NOMO-1 (cell line): ENCODE results near the gene BCLAF1.
"Not testable (repeated sequence)": the region's sequence is repeated elsewhere in the genome, so short reads cannot be mapped to it uniquely, and the experiment has no call there.

Experiments used
- DNase-seq, 2 experiments: peaks; one replicate each; lab custom pipeline; 2025; ENCODE audit not compliant: unreplicated experiment in 2 of 2; lab: John Stamatoyannopoulos, UW

Gene BCLAF1

DNA sequence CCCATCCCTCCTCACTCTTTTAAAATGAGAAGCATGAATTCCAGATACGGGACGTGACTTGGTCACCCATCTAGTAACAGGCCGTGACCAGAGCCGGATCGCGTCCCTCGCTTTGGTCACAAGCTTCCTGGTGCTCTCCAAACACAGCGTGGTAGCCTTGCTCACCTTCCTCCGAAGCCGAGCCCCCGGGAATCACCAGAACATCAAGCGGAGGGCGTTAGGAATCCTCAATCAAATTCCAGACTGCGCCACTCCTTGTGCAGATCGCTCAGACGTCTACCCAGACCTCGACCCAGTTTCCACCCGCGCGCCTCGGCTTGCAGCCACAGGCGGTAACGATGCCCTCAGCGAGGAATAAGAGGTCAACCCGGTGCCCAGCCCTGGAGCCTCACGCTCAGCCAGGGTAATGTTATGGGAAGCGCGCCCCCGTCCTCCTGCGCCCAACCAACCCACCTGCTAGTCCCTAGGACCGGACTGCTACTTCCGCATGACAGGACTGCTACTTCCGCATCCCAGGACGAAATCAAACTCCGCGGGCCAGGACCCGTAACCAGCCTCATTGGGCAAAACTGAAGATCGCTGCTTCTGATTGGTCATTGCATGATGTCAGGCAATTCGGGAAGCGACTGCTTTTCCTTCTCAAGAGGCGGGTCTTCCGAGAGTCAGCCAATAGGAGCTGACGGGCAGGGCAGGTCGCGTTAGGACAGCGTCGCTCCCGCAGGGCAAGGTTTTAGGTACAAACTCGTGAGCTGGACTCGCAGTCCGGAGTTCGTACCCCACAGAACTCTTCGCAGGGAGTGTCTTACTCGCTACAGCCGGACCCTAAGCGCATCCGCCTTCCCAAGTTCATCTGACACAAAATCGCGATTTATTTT, 39.6 kb downstream of the BCLAF1 start, which contains the start of gene MTFR2:
MTFR2 (minus strand) TSS at position 501 of the 875 bp plus-strand sequence. CDS start 1,212 bp downstream, outside the sequence.
- DNase-seq, result peak; percentile 95 to 99

DNA sequence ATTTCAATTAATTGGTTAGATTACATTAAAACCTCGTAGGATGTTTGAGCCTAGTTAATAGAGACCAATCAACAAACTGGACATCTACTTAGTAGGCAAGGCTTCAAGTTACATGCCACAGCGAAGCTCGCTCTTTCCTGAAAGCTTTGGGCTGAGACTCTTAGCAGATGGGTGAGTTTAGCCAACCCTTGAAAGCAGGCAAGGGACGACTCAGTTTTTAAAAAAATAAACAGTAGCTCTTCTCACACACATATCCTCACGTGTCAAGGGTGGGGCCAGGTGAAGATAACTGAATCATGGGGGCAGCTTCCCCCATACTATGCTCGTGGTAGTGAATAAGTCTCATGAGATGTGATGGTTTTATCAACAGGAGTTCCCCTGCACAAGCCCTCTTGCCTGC, 40.3 kb downstream of the BCLAF1 start:
- DNase-seq, result peak in 1 of 2 experiments; percentile 10

DNA sequence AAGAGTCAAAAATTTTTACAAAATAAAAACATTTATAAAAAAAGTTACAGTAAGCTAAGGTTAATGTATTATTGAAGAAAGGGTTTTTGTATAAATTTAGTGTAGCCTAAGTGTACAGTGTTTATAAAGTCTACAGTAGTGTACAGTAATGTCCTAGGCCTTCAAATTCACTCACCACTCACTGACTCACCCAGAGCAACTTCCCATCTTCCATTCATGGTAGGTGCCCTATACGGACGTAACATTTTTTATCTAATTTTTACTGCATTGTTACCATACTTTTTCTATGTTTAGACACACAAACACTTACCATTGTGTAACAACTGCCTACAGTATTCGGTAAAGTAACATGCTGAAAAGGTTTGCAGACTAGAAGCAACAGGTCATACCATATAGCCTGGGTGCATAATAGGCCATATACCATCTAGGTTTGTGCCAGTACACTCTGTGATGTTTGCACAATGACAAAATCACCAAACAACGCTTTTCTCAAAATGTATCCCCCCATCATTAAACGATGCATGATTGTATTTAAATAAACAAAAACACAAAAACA, 45.5 kb downstream of the BCLAF1 start:
- no peak for DNase-seq

- DNase-seq, result no peak
These were observed 53.0 kb downstream of the BCLAF1 start for GRCh38 chr6:136236466-136237293.

DNA sequence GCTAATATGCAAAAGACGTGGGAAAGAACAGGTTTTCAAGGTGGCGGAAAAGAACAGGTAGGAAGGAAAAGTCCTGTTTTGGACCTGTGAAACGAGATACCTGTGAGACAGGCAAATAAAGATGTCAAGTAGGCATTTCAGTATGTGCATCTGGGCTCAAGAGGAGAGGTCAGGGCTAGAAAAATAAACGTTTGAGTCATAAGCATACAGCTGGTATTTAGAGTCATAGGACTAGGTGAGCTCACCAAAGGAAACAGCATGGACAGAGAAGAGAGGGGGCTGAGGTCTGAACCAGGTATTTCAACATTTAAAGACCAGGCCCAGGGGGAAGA, 54.4 kb downstream of the BCLAF1 start:
- no peak for DNase-seq

GRCh38 chr6:136232701-136233100, 56.9 kb downstream of the BCLAF1 start:
- DNase-seq, result no peak

DNA sequence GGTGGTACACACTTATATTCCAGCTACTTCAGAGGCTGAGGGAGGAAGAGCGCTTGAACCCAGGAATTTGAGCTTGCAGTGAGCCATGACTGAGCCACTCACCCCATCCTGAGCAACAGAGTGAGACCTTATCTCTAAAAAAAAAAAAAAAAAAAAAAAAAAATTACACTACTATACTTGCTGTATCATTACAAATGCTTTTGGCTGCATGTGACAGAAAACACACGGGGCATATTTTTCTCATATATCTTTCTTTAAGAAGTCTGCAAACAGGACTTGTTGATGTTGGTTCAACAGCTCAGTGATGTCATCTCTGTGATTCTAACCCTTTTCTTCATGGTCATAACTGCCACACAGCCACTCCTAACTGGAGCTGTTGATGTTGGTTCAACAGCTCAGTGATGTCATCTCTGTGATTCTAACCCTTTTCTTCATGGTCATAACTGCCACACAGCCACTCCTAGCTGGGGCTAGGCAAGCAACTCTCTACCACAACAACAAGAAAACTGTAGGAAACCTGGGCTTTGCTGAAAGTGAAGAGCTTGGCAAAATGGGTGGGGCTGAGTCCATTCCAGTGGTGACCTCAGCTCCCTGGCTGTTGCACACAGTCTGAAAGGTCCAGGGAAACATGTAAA, 59.3 kb downstream of the BCLAF1 start:
- DNase-seq, result no peak

- peak; percentile 54 to 89 for DNase-seq
These were observed 60.8 kb downstream of the BCLAF1 start for GRCh38 chr6:136228814-136229213.

- peak in 1 of 2 experiments; percentile 9 for DNase-seq
These were observed 62.8 kb downstream of the BCLAF1 start for GRCh38 chr6:136226674-136227377.

DNA sequence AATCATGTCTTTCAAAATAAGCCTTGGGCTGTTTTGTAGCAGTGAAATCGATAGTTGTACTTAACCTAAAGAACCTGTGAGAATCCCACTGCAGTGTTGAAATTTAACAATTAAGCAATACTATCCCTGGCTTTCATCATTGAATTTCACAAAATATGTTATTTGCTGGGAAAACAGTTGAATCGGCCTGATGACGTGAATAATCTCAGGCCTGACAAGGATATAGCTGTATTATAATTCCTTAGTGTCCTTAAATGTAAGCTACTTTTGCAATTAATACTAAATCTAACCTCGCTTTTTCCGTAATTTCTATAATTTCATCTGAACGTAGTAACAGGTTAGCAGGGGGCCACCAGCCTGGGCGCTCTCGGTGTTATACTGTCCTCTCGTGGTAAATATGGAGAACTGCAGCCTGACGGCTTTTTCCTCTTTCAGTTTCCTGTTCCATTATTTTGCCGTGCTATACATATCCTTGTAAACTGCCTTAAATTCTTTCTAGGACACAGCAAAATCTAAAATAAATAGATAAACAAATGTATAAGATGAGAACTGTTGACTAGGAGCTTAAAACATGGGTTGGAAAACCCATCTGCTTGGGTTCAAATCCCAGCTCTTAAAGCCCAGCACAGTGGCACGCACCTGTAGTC, 63.5 kb downstream of the BCLAF1 start:
- peak; percentile 68 to 72 for DNase-seq

DNA sequence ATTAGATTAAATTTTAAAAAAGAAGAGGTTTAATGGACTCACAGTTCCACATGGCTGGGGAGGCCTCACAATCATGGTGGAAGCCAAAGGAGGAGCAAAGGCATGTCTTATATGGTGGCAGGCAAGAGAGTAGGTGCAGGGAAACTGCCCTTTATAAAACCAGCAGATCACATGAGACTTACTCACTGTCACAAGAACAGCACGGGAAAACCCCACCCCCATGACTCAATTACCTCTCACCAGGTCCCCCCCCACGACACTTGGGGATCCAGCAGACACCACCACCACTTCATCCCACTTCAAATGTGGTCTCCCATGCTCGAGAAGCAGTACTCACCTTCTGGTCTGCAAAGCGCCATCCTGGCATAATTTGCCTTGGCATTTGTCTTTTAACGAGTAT, 64.2 kb downstream of the BCLAF1 start:
- no peak for DNase-seq

DNA sequence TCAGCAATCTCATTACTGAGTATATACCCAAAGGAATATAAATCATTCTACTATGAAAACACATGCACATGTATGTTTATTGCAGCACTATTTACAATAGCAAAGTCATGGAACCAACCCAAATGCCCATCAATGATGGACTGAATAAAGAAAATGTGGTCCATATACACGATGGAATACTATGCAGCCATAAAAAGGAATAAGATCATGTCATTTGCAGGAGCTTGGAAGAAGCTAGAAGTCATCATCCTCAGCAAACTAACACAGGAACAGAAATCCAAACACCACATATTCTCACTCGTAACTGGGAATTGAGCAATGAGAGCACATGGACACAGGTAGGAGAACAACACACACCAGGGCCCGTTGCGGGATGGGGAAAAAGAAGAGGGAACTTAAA, 64.7 kb downstream of the BCLAF1 start:
- not testable (repeated sequence) for DNase-seq

DNA sequence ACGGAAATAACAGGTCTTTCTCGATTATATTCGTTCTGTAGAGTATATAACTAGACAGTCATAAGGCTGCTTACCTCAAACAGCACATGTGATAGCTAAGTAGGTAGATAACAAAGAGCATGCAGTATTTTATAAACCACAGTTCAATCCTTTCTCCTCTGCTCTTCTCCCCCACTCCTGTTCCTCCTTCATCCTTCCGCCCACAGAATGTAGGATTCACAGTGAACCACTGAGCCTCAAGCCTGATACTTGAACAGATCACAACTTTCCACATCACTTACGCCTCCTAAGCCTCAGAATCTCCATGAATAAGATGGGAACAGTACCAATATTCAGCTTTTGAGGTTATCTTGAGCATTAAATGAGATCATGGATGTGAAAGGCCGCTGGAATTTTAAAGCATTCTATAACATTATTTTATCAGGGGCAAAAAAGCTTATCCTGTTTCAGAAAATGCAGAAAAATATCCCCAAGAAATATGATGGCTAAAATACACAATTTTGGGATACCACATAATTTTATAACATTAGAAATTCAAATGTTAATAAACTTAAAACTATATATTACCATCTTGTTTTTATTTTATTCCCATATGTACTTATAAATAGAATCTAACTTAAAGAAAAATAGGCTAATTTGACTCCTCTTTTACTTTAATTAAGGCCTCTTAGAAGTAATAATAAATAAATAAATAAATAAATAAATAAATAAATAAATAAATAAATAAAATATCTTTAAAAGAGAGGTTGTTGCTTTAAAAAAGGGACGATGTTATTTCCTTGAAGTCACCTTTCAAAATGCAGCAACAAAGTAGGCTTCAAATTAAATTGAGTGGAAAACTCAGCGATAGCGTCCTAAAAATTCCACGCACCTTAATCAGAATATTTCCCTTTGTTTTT, 72.9 kb downstream of the BCLAF1 start:
- no peak for DNase-seq

DNA sequence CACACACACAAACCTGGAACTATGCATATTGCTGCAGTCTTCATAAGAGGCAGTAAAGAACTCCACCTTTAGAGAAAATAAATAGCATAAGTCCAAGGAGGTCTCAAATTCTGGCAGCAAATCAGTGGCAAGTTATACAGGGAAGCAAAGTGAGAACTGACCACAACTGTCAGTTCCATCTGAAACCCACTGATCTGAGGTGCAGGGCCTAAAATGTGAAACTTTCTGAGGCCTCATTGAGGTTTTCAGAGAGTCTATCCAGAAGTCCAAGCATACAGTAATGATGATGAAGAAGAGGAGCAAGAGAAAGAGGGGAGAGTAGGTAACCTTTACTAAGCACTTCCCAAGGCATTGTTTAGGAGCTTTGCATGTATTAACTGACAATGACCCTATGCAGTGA, 75.8 kb downstream of the BCLAF1 start:
- DNase-seq, result no peak

- no peak for DNase-seq
These were observed 76.6 kb downstream of the BCLAF1 start for GRCh38 chr6:136213012-136213539.

DNA sequence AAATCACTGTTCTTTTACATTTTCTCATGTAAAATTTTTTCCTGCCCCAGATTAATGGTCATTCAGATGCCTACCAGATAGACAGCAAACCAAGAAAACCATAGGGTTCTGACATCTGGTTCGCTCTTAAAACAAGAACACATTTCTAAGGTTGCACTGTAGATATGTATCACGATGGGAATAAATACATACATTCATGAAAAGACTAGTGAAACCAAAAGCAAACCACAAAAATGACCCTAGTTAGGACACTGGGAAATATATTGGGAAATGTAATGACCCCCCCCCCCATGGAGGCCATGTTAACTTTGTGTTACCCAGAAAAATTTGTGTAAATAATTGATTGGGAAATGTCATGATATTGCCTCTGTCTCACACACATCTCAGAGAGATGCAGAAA, 77.0 kb downstream of the BCLAF1 start:
- DNase-seq, result no peak

- no peak for DNase-seq
These were observed 79.1 kb downstream of the BCLAF1 start for GRCh38 chr6:136210398-136211165.

GRCh38 chr6:136209496-136209895, 80.2 kb downstream of the BCLAF1 start:
- no peak for DNase-seq
